GM19467 (cell line): ENCODE measurements around the gene RBFOX1.

Experiments used
- ATAC-seq: cut with Tn5 transposase; IDR thresholded peaks from one replicate; pipeline ENCODE4 v1.9.1; 2021; ENCODE audit warnings: mild to moderate bottlenecking, moderate library complexity; ENCODE audit not compliant: unreplicated experiment

Gene RBFOX1

GRCh38 chr16:7334801-7335560 is 2.3 kb downstream of the RBFOX1 start:
- no peak for ATAC-seq

- ATAC-seq: no peak
These were observed 3.5 kb downstream of the RBFOX1 start for GRCh38 chr16:7335991-7336634.

GRCh38 chr16:7336742-7337141 is 4.1 kb downstream of the RBFOX1 start:
- no peak for ATAC-seq

- ATAC-seq: no peak
These were observed 6.2 kb downstream of the RBFOX1 start for GRCh38 chr16:7338826-7339225.

GRCh38 chr16:7339700-7340099 is 7.1 kb downstream of the RBFOX1 start:
- ATAC-seq: no peak

- no peak for ATAC-seq
These were observed 8.3 kb downstream of the RBFOX1 start for GRCh38 chr16:7340938-7341337.

- ATAC-seq: no peak
These were observed 10.0 kb downstream of the RBFOX1 start for GRCh38 chr16:7342598-7342997.

- no peak for ATAC-seq
These were observed 10.6 kb downstream of the RBFOX1 start for GRCh38 chr16:7343243-7343642.

- no peak for ATAC-seq
These were observed 12.5 kb downstream of the RBFOX1 start for GRCh38 chr16:7344830-7345780.

GRCh38 chr16:7350806-7351205 is 18.2 kb downstream of the RBFOX1 start:
- ATAC-seq: no peak

GRCh38 chr16:7351610-7352510 is 19.2 kb downstream of the RBFOX1 start:
- no peak for ATAC-seq

- ATAC-seq: no peak
These were observed 23.1 kb downstream of the RBFOX1 start for GRCh38 chr16:7355758-7356157.

GRCh38 chr16:7361416-7362129 is 28.9 kb downstream of the RBFOX1 start:
- ATAC-seq: no peak

GRCh38 chr16:7362231-7362630 is 29.6 kb downstream of the RBFOX1 start:
- no peak for ATAC-seq

- no peak for ATAC-seq
These were observed 31.1 kb downstream of the RBFOX1 start for GRCh38 chr16:7363422-7364417.

- ATAC-seq: no peak
These were observed 33.4 kb downstream of the RBFOX1 start for GRCh38 chr16:7366041-7366440.

- no peak for ATAC-seq
These were observed 34.6 kb downstream of the RBFOX1 start for GRCh38 chr16:7366993-7367880.

- no peak for ATAC-seq
These were observed 36.6 kb downstream of the RBFOX1 start for GRCh38 chr16:7369204-7369603.
